GM19023 (cell line): ENCODE results near the gene AFAP1.

Experiments used
- ATAC-seq: cut with Tn5 transposase; IDR thresholded peaks from one replicate; pipeline ENCODE4 v1.9.1; 2021; ENCODE audit warnings: mild to moderate bottlenecking, moderate library complexity; ENCODE audit not compliant: unreplicated experiment

AFAP1 gene

DNA sequence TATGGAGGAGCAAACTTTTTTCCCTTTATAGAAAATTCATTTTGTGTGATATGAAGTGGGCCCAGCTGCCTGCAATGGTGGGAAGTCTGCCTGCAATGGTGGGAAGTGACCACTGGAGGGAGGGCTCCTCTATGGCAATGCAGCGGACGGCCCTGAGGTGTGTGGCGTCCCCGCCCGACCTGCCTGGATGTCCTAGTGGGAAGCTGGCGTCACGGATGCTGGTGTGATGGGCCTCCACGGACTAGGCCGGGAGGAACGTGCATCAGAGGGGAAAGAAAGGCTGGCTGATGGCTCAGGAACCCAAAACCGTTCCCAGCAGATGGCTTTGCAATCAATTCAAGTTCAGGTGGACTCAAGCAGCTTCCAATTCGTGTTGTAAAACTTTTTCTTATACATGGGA, 177.9 kb downstream of the AFAP1 start:
- peak; percentile 72 for ATAC-seq

DNA sequence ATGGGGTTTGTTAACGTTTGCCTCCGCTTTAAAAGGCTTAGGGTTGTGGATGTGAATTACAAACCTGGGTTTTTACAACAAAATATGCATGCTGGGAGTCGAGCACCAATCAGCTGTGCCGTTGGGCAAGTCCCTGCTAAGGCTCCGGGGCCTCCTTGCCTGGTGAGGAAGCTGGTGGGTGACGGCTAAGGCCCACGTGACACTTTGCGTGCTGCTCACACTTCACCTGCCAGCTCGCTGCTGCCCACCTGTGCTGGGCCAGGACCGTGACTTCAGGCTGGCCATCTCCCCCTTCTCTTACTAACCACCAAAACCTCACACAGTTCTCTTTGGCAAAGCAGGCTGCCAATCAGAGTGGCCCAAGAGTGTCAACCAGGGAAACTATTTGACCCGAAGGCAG, 178.3 kb downstream of the AFAP1 start:
- peak; percentile 8 for ATAC-seq

DNA sequence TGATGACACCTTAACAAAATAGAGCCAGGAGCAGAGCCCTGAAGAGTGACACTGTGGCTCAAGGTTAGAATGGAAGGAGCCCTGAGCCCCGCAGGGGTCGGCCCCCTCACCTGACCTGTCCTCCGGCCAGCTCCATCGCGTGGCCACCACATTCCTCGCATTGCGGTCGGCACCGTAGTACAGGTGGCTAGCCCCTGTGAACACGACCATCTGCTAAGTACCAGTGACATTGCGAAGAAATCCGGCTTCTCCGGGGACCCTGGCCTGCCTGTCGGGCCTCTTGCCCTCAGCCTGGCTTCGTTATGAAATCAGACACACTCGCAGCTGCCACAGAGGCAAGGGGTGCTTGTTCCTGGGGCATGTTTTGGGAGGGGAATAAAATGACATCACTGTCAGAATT, 179.0 kb downstream of the AFAP1 start:
- ATAC-seq = no peak

DNA sequence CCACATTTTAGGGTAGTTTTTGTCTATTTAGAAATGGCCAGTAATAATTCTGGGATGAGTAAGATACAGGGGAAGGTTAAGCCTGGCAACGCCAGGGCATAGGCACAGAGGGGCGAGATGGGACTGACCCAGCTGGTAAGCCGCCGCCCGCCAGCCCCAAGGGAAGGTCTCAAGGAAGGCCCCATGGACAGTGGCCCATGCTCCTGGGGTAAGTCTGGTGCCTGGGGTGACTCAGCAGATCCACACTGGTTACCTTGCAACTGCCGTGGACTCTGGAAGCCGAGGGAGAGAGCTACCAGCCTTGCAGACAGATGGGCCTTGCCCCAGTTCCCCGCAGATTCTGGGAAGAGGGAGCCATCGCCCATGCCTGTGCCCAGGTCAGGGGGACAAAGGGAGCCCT, 179.4 kb downstream of the AFAP1 start:
- no peak for ATAC-seq

DNA sequence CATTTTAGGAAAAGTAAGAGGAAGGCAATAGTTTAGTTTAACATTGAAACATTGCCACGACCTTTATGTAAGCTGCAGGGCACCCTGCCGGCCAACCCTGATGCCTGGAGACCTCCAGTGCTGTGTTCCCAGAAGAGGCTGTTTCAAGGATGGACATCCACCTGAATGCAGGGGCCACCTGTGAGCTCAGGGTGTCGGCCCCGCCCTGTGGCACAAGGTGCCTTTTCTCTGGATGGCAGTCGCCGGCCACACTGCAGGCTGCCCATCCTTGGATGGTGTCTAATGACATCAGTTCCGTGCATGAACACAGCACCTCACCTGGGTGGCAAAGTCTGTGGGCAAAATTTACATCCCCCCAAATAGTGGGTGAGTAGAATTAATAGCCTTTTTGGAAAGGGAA, 180.0 kb downstream of the AFAP1 start:
- no peak for ATAC-seq

DNA sequence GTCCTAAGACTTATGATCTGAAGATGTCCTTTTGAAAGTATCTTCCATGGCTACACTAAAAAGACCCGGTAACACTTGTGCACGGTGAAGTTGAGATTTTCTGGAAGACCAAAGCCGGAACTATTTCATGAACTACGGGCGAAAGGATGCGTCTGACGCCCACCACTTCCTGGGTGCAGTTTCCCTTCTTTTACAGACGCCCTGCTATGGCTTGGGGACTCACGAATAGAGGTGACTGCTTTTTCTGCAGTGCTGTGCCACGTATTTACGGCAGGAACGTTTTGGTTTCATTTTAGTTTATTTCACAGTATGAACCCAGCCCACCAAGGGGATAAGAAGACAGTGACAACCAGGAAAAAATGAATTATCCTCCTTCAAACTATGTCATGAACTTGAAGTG, 180.4 kb downstream of the AFAP1 start:
- no peak for ATAC-seq

DNA sequence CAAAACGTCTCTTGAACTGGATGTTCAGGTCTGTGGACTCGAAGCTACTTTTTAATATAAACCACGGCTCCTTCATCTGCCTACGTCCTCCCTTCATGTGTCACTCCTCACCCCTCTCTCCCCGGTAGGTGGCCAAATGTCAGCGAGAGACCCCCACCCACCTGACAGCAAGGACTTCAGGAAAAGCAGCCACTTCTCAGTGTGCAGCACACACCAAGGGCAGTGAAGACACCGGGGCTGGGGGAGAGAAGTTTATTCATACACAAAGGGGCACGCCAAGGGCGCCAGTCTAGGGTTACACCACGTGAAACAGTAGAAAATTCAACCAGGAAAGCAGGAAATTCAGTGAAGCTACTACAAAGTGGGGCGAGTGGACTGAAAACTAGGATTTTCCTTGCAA, 181.2 kb downstream of the AFAP1 start:
- ATAC-seq = no peak

DNA sequence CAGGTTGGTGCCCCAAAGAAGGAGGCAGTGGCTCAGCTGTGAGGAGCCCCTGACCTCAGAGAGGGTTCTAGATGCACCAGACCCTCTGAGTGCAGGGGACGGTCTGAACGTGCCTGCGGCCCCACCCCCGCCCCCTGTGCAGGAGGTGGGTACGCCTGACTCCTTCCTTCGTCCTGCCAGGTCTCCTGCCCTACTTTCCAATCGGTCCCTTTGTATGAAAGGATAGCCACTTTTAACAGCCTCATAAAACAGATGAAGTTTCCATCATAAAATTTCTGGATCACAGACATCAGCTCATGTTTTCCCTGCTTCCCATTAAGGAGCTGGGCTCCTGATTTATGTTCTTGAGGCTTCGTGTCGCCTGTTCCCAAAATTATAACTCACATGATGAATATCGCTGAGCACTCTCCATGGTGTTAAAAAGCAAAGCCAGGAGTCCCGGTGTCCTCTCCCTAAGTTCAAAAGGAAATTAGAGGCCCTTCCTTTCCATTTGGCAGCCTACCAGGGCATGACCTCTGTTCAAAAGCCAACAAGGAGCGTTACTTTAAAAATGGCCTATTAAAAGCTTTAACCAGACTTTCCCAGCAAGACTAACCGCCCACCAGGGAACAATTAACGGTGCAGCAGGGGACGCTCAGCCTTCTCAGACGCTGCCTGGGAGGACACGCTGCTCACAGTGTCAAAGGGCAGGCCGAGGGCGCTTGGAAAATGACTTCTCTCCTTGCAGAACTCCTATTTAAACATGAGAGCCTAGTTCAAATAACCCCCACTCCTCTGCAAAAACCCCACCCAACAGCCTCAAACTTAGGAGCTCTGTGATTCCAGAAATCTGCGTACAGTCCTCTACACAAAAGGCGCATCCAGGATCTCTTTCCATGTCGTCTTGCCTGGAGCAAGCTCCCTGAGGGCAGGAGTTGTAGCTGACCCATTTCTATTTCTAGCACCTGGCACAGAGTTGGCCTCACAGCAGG, 181.9 kb downstream of the AFAP1 start:
- ATAC-seq = no peak

DNA sequence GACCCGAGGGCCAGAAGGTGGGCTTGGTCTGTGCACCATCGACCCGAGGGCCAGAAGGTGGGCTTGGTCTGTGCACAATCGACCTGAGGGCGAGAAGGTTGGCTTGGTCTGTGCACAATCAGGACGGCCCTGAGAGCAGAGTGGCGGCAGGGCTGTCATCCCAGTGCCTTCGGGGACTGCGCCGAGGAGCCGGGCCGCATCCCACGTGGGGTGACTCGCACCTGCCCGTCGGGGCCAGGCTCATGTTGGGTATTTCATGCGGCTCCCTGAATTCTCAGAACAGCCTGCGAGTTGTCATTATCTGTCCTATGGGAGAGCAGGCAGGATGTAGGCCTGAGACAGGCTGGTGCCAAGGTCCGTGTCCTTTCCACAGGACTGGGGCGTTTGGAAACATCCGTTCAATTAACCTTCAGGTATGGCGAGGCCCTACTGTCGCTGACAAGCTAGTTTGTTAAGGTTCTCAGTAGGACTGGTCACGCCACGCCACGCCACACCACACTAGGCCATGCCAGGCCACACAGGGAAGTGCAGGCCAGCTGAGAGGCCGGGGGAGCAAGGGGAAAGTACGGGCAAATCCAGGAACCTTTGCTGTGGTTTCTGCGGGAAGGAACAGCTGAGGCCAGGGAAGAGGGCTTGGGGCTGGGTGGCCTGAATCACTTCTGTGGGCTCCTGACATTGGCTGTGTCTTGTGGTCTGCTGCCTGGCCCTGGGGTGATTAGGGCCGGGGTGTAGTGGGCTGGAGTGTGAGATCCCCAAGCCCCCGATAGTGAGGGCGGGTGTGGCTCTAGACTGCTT, 182.9 kb downstream of the AFAP1 start:
- ATAC-seq = no peak

DNA sequence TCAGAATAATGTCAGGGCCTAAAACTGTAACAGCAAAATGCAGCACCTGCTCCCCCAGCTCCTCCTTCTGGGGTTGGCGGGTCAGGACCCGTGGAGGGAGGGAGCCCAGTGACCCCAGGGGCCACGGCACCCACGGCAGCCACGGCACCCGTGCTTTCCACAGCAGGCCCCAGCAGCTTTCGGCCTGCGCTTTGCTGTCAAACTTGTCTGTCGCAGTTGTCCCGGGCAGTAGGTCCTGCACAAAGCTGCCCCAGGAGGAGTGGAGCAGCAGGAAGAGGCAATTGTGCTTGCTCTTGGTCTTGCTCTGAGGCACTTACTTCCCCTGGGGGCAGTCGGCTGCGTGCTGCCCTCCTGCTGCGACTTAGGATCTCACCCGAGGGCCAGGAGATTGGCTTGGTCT, 183.6 kb downstream of the AFAP1 start:
- ATAC-seq = no peak

DNA sequence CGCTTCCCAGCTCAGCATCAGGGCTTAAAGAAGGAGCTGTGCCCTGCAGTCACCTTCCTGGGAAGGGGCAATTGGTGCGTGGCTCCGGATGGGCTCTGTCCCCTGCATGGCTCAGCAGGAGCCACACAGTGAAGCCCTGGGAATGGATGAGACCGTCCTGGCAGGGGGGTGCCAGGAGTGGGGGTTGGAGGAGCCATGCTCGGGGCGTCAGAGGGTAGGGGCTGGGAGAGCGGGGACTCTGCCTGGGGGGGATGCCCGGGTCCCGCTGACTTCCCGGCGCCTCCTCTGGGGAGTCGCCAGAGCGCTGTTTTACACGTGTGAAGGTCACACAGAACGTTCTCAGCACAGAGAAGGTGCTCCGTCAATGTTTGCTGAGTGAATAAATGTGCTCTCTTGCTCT, 184.1 kb downstream of the AFAP1 start:
- no peak for ATAC-seq

DNA sequence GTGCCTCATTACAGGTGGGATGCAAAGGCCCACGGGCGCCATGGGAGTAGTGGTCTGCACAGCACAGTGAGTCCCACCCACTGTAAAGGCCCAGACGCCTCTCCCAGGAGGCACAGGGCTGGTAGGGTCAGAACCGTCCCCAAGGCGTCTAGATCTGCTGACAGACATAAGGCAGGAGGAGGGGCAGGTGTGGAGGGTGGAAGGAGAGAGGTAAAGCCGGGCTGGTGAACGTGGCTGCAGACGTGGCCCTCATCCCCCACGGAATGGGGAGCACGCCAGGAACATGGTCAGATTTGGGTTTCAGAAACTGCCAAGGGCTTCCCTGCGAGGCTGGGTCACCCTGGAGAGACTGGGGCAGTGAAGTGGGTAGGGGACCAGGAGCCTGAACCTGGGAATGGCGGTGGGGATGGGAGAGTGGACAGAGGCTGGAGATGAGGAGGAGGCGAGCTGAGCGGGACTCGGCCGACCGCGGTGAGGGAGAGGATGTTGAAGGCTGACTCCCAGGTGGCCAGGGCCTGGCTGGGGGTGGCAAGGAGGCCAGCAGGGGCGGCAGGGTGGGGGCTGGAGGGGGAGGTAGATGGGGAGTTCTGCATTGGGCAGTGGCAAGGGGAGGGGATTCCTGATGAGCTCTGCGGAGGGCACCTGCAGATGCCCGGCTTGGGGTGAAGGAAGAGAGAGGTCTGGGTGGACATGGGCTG, 184.9 kb downstream of the AFAP1 start:
- no peak for ATAC-seq

DNA sequence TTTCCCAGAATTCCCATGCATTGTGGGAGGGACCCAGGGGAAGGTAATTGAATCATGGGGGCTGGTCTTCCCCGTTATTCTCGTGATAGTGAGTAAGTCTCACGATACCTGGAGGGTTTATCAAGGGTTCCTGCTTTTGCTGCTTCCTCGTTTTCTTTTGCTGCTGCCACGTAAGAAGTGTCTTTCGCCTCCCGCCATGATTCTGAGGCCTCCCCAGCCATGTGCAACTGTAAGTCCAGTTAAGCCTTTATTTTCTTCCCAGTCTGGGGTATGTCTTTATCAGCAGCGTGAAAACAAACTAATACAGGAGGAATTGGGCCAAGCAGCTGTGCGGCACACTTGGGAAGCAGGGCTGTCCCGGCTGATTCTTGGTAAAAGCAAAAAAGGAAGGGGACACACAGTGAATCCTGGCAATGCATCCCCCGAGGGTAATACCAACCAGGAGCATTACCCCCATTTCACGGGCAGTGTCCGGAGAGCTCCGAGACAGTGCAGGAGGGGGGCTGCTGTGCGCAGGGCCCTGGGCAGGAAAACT, 185.7 kb downstream of the AFAP1 start:
- no peak for ATAC-seq

DNA sequence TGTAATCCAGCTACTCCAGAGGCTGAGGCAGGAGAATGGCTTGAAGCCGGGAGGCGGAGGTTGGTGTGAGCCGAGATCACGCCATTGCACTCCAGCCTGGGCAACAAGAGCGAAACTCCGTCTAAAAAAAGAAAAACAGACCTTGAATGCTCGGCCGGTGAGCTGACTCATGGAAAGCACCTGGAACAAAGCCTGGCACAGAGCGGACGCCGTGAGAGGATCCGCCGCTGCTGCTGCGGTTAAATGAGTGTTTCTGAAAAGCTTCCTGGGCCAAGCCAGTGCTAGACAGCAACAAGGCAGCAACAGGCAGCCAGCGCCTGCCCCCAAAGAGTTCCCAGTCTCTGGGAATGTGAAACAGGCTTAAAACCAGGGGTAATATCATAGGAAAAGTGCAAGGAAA, 186.4 kb downstream of the AFAP1 start:
- ATAC-seq = no peak

DNA sequence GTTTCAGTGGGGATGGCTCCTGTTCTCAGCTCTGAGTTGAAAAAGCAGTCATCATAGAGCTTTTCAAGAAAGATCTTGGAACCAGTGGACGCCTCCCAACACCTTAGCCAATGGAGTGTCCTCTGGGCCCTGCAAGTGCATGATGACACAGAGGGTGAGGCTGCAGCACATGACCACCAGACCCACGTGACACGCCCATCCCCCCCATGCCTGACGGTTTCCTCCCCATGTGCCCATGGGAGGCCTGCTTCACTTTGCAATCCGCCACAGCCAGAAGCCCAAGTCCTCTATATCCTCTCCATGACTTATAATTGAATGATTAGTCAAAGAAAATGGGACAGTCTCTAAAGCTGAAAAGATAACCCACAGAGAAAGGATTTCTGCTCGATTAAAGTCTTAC, 187.0 kb downstream of the AFAP1 start:
- ATAC-seq = no peak

DNA sequence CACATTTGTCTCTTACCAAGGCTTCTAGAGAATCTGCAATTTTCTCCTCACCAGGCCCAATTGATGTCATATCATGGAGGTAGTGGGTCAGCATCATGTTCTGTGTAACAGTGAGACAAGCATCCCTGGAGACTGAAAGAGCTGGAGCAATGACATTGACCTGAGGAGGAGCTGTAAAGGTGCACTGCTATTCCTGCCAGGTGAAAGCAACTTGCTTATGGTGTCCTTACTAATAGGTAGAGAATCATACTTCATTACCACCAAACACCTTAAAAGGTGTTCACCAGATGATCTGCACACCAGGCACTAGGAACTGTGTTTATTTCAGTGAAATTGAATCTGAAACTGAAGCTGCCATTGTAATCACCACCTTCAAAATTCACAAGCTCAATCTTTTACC, 188.7 kb downstream of the AFAP1 start:
- no peak for ATAC-seq

DNA sequence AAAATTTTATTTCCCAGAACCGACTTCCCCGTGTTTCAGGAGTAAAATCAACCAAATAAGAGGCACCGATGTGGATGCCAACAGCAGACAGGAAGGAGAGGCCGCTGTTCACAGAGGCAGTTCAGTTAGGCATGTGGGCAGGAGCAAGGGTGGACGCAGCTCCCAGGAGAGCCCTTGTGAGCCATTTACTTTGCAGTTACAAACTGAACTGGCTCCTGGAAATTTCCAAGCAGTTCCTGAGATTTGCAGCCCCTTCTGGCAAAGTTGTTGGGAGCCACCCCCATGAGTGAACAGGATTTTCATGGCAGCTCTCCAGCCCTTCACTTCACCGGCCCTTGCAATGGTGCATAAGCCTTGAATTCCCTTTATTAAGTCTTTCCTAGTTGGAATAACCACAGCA, 189.1 kb downstream of the AFAP1 start:
- no peak for ATAC-seq

DNA sequence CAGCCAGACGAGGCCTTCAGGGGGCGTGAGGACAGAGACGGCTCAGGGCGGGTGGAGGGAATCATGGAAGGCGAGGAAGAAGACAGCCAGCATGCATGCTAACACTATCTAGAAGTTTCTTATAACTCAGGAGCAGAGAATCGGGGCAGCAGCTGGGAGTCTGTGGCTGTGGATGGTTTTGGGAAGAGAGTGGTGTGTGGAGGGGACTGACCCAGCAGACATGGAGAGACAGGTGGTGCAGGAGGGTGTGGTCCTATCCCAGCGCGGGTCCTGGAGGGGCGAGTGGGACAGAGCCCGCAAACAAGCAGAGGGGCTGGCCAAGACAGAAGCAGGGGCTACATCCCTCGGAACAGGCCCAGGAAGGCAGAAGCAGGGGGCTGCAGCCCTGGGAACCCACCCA, 192.1 kb downstream of the AFAP1 start:
- no peak for ATAC-seq

DNA sequence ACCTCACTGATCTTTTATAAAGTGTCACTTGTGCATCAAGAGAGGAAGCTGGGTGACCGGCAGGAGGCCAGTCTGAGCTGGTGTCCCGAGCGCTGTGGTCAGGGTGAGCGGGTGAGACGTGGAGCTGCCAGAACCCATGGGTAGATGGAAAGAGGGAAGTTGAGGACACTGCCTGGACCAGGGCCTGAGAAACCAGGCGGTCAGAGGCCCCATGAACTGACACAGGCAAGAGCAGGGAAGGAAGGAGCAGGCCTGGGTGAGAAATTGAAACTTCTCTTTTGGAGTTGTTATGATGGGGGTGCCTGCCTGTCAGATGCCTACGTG, 192.6 kb downstream of the AFAP1 start:
- ATAC-seq = no peak

DNA sequence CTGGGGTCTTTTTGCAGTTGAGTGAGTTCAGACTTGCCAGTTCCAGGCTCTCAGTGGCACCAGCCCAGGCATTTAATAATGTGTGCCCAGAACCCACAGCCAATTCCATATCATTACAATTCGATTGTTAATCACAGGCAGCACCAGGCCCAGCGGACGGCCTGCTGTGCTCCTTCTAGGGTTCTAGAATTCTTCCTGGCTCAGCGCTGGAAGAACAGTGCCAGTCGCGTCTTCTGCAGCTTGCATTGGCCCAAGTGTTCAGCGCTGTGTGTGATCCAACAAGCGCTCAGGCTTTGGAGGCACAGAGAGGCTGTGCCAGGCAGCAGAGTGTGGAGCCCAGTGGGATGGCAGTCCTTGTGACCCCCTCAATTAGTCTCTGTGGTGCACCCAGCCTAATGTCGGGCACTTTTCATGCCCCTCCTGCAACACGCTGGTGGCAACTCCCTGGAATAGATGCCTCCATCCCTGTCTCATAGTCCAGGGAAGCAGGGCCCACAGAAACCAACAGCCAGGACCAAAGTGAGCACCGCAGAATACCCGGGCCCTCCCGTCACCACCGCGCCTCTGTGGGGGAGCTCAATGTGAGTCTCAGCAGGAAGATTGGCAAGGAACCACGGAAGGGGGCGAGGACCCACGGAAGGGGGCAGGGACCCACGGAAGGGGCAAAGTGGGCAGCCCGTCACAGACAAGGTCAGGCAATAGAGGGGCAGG, 193.2 kb downstream of the AFAP1 start:
- no peak for ATAC-seq
